Prostate gland (tissue), 2 donors: ENCODE data around the gene IRF2BP1.

Experiments
- POLR2A ChIP-seq: fragments of 450-650 bp; IDR thresholded peaks from one replicate; pipeline ENCODE4 v1.6.1; 2016; ENCODE audit warnings: antibody characterized with exemption, mild to moderate bottlenecking
- POLR2AphosphoS5 ChIP-seq: sonication (generic); formaldehyde crosslinking; IDR thresholded peaks from one replicate; pipeline ENCODE4 v1.6.1; 2017; ENCODE audit warnings: antibody characterized with exemption
- TF ChIP-seq, protein P1 (sequence below), 4 experiments: fragments of 200-600 bp in 2 of 4; fragments of 450-650 bp in 2 of 4; sonication (generic) in 2 of 4; IDR thresholded peaks; 1 replicate in 3 of 4; 2 replicates in 1 of 4; pipeline ENCODE4 v1.5.1; 2016 to 2019; ENCODE audit warnings: antibody characterized with exemption in 4 of 4, mild to moderate bottlenecking in 2 of 4, moderate library complexity in 2 of 4

DNA sequence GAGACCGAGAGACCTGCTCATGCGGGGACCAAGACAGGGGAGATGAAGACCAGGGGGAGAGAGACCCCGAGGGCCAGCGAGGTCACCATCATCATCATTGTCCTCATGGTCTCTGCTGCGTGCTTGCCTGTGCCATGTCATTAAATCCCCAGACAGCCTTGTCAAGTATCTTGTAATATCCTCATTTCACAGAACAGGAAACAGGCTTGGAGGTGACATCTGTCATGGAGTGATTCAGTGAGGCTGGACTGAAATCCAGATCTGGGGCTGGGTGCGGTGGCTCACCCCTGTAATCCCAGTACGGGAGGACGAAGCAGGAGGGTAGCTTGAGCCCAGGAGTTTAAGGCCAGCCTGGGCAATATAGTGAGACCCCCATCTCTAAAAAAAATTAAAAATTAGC lies 34.5 kb upstream of the IRF2BP1 start:
- TF ChIP-seq POLR2A (no peak), POLR2AphosphoS5 (no peak)
- TF ChIP-seq, protein P1, sequence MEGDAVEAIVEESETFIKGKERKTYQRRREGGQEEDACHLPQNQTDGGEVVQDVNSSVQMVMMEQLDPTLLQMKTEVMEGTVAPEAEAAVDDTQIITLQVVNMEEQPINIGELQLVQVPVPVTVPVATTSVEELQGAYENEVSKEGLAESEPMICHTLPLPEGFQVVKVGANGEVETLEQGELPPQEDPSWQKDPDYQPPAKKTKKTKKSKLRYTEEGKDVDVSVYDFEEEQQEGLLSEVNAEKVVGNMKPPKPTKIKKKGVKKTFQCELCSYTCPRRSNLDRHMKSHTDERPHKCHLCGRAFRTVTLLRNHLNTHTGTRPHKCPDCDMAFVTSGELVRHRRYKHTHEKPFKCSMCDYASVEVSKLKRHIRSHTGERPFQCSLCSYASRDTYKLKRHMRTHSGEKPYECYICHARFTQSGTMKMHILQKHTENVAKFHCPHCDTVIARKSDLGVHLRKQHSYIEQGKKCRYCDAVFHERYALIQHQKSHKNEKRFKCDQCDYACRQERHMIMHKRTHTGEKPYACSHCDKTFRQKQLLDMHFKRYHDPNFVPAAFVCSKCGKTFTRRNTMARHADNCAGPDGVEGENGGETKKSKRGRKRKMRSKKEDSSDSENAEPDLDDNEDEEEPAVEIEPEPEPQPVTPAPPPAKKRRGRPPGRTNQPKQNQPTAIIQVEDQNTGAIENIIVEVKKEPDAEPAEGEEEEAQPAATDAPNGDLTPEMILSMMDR (IDR thresholded peaks at IDR 0.05), result no peak
